ENCODE results near the gene GID4. TPM values are rescaled to one million over a fixed set of nuclear protein-coding genes. Genes with fewer than 3 reads are reported as not detected.
A peak's percentile ranks its signal among the peaks of the same experiment; 100 is the strongest.
"Not testable (repeated sequence)": the region's sequence is repeated elsewhere in the genome, so short reads cannot be mapped to it uniquely, and the experiment has no call there.

The GID4 gene
- polyA plus RNA-seq (ENCODE audit: insufficient read length): 11.9 TPM

- peak; percentile 96 for DNase-seq (ENCODE audit: low read depth)
These were observed at the start of gene GID4, which contains the start of gene ATPAF2 for GRCh38 chr17:18038861-18039534. TSS of gene GID4 (plus strand) at chr17:18039408. CDS start at chr17:18039465, 57 bp downstream. TSS of gene ATPAF2 (minus strand) at chr17:18039168. CDS start at chr17:18039013, 155 bp downstream.

- DNase-seq (ENCODE audit: low read depth): no peak
These were observed 49.6 kb upstream of the GID4 start for GRCh38 chr17:17989618-17990017.

- DNase-seq (ENCODE audit: low read depth): no peak
These were observed 48.9 kb upstream of the GID4 start for GRCh38 chr17:17990282-17990681.

- no peak for DNase-seq (ENCODE audit: low read depth)
These were observed 45.8 kb upstream of the GID4 start for GRCh38 chr17:17993366-17993765.

GRCh38 chr17:17993852-17994251 is 45.4 kb upstream of the GID4 start:
- no peak for DNase-seq (ENCODE audit: low read depth)

GRCh38 chr17:17994271-17995069 is 44.7 kb upstream of the GID4 start:
- DNase-seq (ENCODE audit: low read depth): no peak

- not testable (repeated sequence) for DNase-seq (ENCODE audit: low read depth)
These were observed 43.3 kb upstream of the GID4 start for GRCh38 chr17:17995887-17996286.

GRCh38 chr17:17998934-17999333 is 40.3 kb upstream of the GID4 start:
- DNase-seq (ENCODE audit: low read depth): no peak

GRCh38 chr17:17999364-18000029 is 39.7 kb upstream of the GID4 start:
- DNase-seq (ENCODE audit: low read depth): no peak

GRCh38 chr17:18000030-18000408 is 39.2 kb upstream of the GID4 start:
- DNase-seq (ENCODE audit: low read depth): no peak

- DNase-seq (ENCODE audit: low read depth): no peak
These were observed 37.0 kb upstream of the GID4 start for GRCh38 chr17:18002171-18002570.

- DNase-seq (ENCODE audit: low read depth): no peak
These were observed 34.9 kb upstream of the GID4 start for GRCh38 chr17:18004345-18004744.

GRCh38 chr17:18004884-18005305 is 34.3 kb upstream of the GID4 start:
- no peak for DNase-seq (ENCODE audit: low read depth)

GRCh38 chr17:18005496-18005895 is 33.7 kb upstream of the GID4 start:
- no peak for DNase-seq (ENCODE audit: low read depth)

GRCh38 chr17:18006495-18007239 is 32.5 kb upstream of the GID4 start:
- DNase-seq (ENCODE audit: low read depth): no peak

- no peak for DNase-seq (ENCODE audit: low read depth)
These were observed 30.5 kb upstream of the GID4 start for GRCh38 chr17:18008496-18009268.

GRCh38 chr17:18009609-18010420 is 29.4 kb upstream of the GID4 start:
- DNase-seq (ENCODE audit: low read depth): no peak

GRCh38 chr17:18011286-18011685 is 27.9 kb upstream of the GID4 start:
- DNase-seq (ENCODE audit: low read depth): no peak

GRCh38 chr17:18014006-18014405 is 25.2 kb upstream of the GID4 start:
- DNase-seq (ENCODE audit: low read depth): no peak

GRCh38 chr17:18015593-18015992 is 23.6 kb upstream of the GID4 start:
- DNase-seq (ENCODE audit: low read depth): no peak

All from forelimb muscle (tissue), 1 donor.